HG03066 (cell line): ENCODE measurements around the gene RPSA.
A peak's percentile ranks its signal among the peaks of the same experiment; 100 is the strongest.
"Not testable (repeated sequence)": the region's sequence is repeated elsewhere in the genome, so short reads cannot be mapped to it uniquely, and the experiment has no call there.

Source experiments
- ATAC-seq: cut with Tn5 transposase; IDR thresholded peaks from one replicate; pipeline ENCODE4 v1.9.1; 2021; ENCODE audit warnings: low read depth; ENCODE audit not compliant: unreplicated experiment

RPSA gene

DNA sequence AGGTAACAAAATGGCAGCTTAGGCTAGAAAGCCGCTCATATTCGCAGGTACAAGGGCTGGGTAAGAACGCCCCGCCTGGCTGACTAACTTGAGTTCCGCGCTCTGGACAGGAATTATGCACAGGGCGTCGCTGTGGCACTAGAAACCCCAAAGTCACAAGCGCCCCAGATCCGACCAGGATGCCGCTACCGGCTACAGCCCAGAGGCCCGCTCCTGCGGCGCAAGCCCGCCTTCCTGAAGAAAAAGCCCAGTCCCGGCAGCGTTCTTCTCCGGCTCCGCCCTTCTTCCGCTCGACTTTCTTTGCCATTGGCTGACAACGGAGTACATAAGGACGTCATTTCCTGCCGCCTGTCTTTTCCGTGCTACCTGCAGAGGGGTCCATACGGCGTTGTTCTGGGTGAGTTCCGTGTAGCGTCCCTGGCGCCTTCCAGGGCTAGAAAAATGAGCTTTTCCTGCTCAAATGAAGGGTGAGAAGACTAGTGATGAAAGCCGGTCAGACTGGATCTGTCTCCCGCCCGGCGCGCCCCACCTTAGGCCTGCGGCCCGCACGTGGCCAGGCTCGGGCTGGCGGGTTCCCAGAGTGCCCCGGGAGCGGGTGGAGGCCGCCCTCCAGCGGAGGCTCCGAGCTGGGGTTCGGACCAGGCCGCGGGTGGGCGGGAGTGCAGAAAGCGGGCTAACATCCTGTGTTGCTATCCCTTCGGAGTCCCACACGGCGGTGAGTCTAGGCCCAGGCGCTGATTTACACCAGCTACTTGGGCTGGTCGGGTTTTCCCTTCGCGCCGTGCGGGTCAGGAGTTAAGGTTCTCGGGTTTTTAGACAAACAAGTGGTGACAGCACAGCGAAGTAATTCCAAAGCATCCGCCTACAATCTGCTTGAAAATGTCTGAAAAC is at the start of gene RPSA:
RPSA (plus strand) TSS at position 353 of the 891 bp plus-strand sequence. CDS start 934 bp downstream, outside the sequence.
- ATAC-seq, result peak; percentile 89

DNA sequence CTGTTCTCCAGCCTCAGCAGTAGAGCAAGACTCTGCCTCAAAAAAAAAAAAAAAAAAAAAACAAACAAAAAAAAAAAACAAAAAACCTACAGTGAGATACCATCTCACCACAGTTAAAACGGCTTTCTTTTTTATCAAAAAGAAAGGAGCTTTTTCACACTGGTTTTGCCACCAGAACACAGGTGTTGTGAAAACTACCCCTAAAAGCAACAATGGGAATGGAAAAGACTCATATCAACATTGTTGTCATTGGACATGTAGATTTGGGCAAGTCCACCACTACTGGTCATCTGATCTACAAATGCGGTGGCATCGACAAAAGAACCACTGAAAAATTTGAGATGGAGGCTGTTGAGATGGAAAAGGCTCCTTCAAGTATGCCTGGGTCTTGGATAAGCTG is 48.2 kb upstream of the RPSA start:
- no peak for ATAC-seq

- ATAC-seq, result no peak
Measured at GRCh38 chr3:39361252-39361927, 45.1 kb upstream of the RPSA start.

DNA sequence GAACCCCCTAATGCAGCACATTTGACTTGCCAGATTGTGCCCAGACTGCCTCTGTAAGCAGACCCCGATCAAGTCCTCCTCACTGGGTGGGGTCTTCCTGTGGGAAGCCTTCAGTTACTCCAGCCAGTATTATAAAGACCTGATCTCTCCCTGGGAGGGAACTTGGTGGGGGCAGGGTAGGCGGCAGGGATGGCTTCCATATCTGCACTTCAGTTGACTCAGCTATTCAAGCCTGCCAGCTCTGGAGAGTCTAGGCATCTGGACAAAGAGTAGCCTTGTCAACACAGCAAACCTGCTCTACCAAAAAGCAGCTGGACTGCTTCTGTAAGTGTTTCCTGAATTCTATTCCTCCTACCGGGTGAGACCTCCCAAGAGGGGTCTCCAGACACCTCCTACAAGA is 44.3 kb upstream of the RPSA start:
- ATAC-seq, result no peak

GRCh38 chr3:39362812-39363211 is 43.7 kb upstream of the RPSA start:
- no peak for ATAC-seq

GRCh38 chr3:39370450-39370849 is 36.1 kb upstream of the RPSA start:
- not testable (repeated sequence) for ATAC-seq

DNA sequence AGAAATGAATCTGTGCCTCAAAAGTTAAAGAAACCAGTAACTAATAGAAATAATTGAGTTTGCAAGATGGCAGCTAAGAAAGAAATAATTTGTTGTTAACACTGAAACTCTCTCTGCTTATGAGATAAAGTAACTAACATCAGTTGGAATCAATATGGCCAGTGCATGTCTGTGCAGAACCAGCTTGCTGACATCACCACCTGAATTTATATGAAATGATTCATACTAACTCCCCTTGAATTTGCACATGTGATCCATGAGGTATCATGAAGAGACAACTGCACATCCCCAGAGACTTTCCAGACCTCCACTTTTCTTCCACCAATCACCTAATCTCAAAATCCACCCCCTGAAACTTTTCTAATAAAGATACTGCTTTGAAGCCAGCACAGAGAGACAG is 33.7 kb upstream of the RPSA start:
- no peak for ATAC-seq

- no peak for ATAC-seq
Measured at GRCh38 chr3:39376959-39377634, 29.4 kb upstream of the RPSA start.

DNA sequence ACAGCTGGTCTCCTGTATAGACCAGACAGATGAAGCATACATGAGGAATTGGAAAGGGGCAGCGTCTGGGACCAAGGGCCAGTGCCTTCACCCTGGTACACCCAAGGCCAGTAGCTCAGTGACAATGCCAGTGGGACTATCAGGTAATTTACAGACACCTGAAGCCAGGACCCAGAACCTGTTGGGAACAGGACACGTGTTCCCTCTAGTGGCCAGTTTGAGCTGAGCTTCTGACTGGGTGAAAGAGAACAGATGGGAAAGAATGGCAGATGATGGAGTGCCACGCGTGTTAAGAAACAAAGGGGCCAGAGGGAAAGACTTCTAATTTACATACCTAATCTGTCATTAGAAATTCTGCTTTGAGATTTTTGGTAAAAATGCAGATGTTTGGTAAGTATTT is 28.4 kb upstream of the RPSA start:
- ATAC-seq, result peak; percentile 72

DNA sequence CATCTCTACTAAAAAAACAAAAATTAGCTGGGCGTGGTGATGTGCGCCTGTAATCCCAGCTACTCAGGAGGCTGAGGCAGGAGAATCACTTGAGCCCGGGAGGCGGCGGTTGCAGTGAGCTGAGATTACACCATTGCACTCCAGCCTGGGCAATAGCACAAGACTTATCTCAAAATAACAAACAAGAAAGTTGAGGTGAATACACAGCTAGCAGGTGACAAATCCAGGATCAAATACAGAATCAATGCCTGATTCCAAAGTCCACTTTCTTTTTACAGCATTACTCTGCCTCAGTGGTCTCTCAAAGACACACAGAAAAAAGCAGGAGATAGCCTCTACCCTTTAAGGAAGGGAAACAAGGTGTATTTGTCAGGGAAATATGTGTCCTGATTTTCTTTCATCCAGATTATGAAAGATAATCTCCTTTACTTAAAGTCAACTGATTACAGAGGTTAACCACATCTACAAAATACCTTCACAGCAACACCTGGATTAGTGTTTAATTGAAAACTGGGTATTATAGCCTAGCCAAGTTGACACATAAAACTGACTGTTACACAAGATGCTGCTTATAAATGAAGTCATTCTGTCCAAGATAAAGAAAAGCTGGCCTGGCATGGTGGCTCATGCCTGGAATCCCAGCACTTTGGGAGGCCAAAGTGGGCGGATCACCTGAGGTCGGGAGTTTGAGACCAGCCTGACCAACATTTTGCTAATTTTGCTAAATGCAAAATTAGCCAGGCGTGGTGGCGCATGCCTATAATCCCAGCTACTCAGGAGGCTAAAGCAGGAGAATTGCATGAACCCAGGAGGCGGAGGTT is 27.4 kb upstream of the RPSA start:
- no peak for ATAC-seq

DNA sequence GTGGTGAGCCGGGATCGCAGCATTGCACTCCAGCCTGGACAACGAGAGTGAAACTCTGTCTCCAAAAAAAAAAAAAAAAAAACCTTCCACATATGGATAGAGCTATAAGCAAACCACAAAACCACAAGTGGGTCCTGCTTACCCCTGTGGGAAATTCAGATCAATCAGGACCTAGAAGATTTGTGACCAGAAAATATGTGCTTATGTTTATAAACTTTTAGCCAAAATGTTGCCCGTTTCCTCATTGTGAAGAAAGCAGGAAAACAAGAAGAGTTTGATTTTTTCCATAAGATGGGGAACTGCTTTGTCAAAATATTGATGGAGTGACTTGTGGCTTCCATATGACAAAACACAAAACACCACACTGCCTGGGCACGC is 26.8 kb upstream of the RPSA start:
- no peak for ATAC-seq

GRCh38 chr3:39381432-39381831 is 25.1 kb upstream of the RPSA start:
- no peak for ATAC-seq

DNA sequence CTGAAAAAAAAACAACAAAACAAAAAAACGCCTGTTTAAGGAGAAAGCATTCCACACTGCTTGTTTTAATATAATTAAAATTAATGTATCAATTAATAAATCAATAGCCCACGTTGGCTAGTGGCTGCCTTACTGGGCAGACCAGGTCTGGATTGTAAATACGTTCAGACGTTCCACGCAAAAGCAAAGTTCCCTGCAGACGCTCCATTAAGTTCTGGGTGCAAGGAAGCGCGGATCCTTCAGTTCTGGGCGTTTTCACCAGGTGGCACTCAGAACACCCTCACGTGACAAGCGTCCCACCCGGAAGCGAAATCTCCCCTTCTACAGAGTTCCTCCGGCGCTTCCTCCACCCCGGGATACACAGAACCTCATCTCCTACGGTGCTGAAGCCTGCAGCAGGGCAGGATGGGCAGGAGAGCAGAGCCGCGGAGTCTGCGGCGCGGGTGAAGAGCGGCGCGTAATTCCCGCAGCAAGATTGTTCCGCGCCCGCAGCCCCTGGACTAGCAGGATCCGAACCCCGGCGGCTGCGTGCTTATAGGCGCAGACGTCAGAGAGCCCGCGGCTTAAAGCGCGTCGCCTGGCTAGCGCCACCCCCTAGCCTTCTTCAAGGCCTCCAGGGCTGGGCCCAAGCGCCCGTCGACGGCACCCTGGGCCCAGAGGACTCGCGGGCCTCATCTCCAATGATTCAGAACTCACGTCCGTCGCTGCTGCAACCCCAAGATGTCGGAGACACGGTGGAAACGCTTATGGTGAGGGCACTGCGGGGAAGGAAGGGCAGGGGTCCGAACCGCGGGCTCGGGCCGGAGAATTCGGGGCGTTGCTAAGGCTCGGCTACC is 23.3 kb upstream of the RPSA start, which contains the start of gene SLC25A38:
SLC25A38 (plus strand) TSS at position 326 of the 836 bp plus-strand sequence; CDS start at position 681, 355 bp downstream.
- ATAC-seq, result peak; percentile 66

DNA sequence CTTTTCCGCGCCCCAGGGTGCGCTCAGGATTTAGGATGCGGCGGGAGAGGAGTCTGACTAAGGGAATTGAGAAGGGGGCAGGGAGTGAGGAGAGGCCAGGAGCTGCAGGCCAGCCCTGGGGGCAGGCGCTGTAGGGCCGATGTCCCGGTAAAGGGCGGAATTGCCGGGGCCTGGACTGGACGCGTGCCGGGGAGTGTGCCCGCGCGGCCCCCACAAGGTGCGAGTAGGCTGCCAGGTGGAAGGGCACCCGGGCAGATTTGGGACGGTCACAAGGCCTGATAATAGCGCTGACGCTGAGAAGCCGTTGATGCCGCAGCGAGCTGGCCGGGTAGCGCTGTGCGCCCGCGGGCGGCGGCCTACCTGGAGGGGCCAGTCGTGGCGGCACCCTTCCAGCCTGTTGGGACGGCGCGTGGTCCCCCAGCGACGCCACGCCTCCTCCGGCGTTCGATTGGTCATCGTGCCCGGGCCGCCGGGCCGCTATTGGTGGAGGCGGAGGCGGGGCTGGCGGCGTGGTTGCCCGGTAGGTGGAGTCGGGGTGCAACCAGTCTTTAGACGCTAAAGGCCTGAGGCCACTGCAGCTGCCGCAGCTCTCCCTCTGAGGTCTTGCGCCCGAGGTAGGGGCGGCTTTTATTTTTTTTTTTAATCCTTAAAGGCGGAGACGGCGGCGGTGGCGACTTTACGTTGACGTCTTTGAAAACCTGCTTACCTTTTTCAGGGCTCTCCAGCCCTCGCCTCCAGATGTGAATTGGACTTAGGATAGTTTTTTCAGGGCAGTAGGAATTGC is 22.4 kb upstream of the RPSA start:
- peak; percentile 61 for ATAC-seq

DNA sequence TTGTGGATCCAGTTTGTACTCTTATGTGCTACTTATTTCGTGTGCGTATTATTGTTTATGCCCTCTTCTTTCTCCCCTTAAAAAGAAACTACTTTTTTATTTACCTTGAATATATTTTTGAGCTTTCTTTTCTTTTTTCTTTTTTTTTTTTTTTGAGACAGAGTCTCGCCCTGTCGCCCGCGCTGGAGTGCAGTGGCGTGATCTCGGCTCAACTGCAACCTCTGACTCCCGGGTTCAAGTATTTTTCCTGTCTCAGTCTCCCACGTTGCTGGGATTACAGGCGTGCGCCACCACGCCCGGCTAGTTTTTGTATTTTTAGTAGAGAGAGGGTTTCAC is 21.9 kb upstream of the RPSA start:
- ATAC-seq, result no peak

DNA sequence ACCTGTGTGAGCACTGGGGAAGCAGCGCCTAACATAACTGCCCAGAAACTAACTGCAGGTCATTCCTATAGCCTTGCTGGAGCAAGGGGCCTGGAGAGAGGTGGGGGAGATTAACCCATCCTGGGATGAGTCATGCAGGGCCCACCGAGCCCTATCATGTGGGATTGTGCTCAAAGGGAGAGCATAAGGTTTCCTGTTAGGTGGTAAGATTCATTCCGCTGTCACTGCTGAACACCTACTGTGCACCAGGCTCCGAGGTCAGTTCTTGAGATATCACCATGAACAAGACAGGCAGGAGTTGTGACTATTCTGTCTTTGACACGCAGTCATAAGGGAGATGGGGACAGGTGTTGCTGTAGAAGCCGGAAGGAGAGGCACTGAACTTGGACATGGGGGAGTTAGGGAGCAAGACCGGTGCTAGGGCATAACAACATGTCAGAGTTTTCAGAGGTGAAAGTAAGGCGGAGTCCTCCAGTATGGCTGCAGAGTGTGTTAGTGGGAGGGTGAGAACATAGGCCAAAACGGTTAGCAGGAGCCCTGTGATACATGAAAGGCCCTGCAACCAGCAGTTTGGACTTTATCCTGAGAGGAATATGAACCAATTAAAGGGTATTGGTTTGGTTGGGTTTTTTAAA is 20.9 kb upstream of the RPSA start:
- ATAC-seq, result no peak

DNA sequence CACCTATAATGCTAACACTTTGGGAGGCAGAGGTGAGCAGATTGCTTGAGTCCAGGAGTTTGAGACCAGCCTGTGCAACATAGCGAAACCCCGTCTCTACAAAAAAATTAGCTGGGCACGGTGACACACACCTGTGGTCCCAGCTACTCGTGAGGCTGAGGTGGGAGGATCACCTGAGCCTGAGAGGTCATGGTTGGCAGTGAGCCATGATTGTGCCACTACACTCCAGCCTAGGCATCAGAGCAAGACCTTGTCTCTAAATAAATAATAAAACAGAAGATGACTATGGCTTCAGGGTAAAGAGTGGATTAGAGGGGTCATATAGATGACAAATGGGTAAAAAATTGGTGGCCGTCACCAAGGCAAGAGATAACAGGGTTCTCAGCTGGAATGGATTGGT is 20.2 kb upstream of the RPSA start:
- no peak for ATAC-seq

DNA sequence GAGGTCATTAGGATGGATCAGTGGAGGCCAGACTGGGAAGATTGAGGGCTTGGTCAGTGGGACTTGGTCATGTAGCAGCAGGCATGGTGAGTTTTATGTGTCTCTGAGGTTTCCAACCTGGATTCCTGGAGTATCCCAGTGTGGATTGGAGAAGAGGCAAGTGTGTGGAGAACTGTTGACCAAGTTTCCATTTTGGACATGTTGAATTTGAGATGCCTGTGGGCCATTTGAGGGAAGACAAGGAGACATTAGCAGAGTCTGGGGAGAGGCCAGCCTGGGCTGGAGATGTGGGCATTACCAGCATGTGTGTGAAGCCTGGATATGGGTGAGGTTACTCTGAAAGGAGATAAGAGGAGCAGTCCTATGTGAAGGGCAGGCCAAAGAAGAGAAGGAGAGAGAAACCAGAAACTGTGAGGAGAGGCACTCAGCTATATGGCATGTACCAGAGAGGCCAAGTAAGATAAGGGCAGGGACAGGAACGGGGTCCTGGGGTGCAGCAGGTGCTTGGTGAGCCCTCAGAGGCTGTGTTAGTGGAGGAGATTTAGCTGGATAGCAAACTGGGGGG is 19.0 kb upstream of the RPSA start:
- ATAC-seq, result no peak
